ENCODE measurements around the gene CNN3.
A peak's percentile ranks its signal among the peaks of the same experiment; 100 is the strongest.

CNN3 gene

DNA sequence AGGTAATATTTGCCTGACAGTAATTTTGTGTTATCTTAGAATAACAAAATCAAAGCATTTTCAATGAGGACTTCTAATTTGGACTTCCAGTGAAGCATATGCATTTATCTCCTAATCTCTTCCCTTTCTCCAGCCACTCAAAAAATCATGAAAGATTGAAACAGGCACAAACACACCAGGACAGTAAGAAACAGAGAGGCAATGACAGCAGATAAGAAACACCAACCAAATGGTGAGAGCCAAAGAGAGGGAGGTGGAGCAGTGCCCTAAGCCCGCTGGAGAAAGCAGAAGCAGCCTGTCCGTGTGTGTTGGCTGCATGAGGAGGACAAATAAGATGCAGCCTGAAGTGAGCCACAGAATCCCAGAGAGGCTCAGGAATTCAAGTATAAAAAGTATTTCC, 67.7 kb downstream of the CNN3 start:
- Histone ChIP-seq H3K4me1 (ENCODE audit: insufficient read depth, low read length) (peaks cover 24% of the 10 kb centered on the region), H3K9ac (ENCODE audit: low read depth, low read length) (no peak overlapping the region), H3K27me3 (ENCODE audit: insufficient read depth, low read length) (peaks cover 10% of the 10 kb centered on the region), H3K4me3 (ENCODE audit: low read length) (no peak overlapping the region), H3K27ac (ENCODE audit: low read length) (no peak overlapping the region), H3K36me3 (ENCODE audit: insufficient read depth, low read depth, low read length) (no peaks in the 10 kb centered on the region), H3K9me3 (ENCODE audit: insufficient read depth, low read depth, low read length) (no peaks in the 10 kb centered on the region)

DNA sequence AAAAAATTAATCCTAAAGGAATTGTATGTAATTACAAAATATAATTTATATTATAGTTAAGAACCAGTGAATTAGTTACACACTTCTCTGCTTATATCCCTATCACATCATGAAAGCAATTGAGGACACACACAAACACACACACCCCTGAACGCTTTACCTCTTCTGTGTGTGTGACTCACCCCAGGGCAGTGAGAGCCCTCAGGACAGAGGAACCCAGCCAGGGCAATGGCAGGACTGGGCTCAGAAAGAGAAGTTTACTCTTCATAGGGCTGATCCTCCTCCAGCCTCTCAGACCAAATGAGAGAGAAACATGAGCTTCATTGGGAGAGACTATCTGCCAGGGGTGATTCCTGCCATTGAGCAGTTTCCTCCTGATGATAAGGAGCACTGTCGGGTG, 68.6 kb downstream of the CNN3 start:
- H3K27ac ChIP-seq (ENCODE audit: low read length): no peak overlapping the region
- no peak overlapping the region for H3K9ac ChIP-seq (ENCODE audit: low read depth, low read length)
- H3K27me3 ChIP-seq (ENCODE audit: insufficient read depth, low read length): peaks cover 10% of the 10 kb centered on the region
- H3K9me3 ChIP-seq (ENCODE audit: insufficient read depth, low read depth, low read length): no peaks in the 10 kb centered on the region
- H3K4me1 ChIP-seq (ENCODE audit: insufficient read depth, low read length): peaks cover 15% of the 10 kb centered on the region
- H3K4me3 ChIP-seq (ENCODE audit: low read length): no peak overlapping the region
- H3K36me3 ChIP-seq (ENCODE audit: insufficient read depth, low read depth, low read length): no peaks in the 10 kb centered on the region

DNA sequence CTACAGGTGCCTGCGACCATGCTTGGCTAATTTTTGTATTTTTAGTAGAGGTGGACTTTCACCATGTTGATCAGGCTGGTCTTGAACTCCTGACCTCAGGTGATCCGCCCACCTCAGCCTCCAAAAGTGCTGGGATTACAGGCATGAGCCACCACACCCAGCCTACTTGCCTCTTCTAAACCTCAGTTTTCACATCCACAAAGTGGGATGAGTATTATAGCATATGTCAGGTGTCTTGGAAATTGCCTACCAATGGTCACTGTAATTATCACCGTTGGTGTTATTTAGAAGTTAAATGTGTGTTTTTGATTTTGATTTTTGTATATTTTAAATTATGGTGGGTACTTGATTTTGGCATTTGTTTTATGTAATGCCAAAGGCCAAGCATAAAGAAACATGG, 70.0 kb downstream of the CNN3 start:
- Histone ChIP-seq H3K4me3 (ENCODE audit: low read length) (no peak overlapping the region), H3K4me1 (ENCODE audit: insufficient read depth, low read length) (0 out of 2 replicates have a peak, but pooled peaks cover 4% of the 10 kb centered on the region), H3K9ac (ENCODE audit: low read depth, low read length) (no peak overlapping the region), H3K36me3 (ENCODE audit: insufficient read depth, low read depth, low read length) (no peaks in the 10 kb centered on the region), H3K27me3 (ENCODE audit: insufficient read depth, low read length) (peaks cover 10% of the 10 kb centered on the region), H3K9me3 (ENCODE audit: insufficient read depth, low read depth, low read length) (no peaks in the 10 kb centered on the region), H3K27ac (ENCODE audit: low read length) (no peak overlapping the region)

DNA sequence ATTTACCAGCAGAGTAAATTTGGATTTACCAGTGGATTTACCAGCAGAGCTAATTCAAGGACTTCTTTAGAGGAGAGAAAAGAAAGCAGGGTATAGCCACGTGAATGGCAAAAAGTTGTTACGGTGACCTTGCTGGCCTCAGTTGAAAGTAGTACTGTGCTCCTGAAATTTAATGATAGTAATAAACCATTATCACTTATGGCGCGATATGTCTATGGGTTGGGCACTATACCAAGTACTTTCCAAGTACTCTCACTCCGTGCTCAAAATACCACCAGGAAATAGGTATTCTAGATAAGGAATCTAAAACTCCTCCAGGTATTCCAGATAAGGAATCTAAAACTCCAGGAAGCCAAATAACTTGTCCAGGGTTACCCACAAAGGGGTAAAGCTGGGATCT, 70.9 kb downstream of the CNN3 start:
- Histone ChIP-seq H3K27me3 (ENCODE audit: insufficient read depth, low read length) (peaks cover 10% of the 10 kb centered on the region), H3K9ac (ENCODE audit: low read depth, low read length) (no peak overlapping the region), H3K4me1 (ENCODE audit: insufficient read depth, low read length) (0 out of 2 replicates have a peak, but pooled peaks cover 4% of the 10 kb centered on the region), H3K36me3 (ENCODE audit: insufficient read depth, low read depth, low read length) (no peaks in the 10 kb centered on the region), H3K4me3 (ENCODE audit: low read length) (no peak overlapping the region), H3K27ac (ENCODE audit: low read length) (no peak overlapping the region), H3K9me3 (ENCODE audit: insufficient read depth, low read depth, low read length) (no peaks in the 10 kb centered on the region)

DNA sequence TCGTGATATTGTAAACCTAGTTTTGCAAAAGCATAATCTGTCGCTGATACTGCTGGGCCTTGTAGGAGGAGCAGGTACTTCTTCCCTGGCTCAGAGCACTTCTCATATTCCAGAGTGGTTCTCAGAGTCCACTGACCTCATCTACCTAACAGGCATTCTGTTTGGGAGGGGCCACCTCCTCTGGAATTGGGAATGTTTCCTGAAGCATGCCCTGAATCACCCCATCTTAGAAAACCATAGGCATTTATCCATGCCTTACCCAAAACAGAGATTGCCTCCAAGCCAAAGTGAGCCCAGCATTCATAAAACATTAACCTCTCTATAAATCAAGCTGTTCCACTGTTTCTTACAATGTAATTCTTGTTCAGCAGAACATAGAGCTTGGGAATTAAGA, 71.6 kb downstream of the CNN3 start:
- Histone ChIP-seq H3K36me3 (ENCODE audit: insufficient read depth, low read depth, low read length) (no peaks in the 10 kb centered on the region), H3K4me1 (ENCODE audit: insufficient read depth, low read length) (0 out of 2 replicates have a peak, but pooled peaks cover 4% of the 10 kb centered on the region), H3K27me3 (ENCODE audit: insufficient read depth, low read length) (peaks cover 10% of the 10 kb centered on the region), H3K9me3 (ENCODE audit: insufficient read depth, low read depth, low read length) (no peaks in the 10 kb centered on the region), H3K9ac (ENCODE audit: low read depth, low read length) (no peak overlapping the region), H3K27ac (ENCODE audit: low read length) (no peak overlapping the region), H3K4me3 (ENCODE audit: low read length) (no peak overlapping the region)

DNA sequence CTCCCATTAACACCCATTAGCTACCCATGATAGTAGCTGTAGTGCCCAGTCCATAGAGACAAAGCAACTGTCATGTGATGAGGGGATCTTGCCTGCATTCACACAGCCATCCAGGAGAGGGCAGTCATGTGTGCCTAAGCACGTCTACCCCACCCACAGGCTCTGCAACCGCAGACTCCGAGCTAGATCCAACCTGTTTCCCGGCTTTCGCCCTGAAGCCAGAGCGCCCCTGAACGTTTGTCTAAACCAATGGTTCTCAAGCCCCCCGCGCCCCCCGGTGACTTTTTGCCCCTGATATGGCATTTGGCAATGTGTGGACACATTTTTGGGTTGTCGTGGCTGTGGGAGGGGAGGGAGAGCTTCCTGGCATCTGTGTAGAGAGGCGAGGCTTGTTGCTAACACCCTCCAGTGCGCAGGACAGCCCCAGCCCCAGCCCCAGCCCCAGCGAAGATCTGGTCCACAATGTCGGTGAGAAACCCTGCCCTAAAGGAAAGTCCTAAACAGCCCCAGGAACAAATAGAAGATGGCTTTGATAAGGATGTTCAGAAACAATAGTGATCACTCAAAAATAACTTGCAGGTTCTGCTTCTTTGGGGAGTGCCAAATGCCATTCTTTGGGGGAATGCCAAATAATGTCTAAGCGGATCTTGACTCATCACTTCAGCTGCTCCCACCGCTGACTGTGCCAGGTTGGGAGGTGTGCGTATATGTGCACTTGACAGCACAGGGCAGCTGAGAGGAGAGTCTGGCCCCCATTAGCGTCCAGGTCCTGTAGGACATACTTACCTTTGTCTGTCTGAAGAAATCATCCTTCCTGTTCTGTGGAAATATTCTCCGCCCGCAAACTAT, 72.2 kb downstream of the CNN3 start:
- H3K4me3 ChIP-seq (ENCODE audit: low read length): peak overlapping the region; percentile 58; the same call in 1 of the 2 replicates
- H3K4me1 ChIP-seq (ENCODE audit: insufficient read depth, low read length): 0 out of 2 replicates have a peak, but pooled peaks cover 4% of the 10 kb centered on the region
- no peak overlapping the region for H3K27ac ChIP-seq (ENCODE audit: low read length)
- H3K36me3 ChIP-seq (ENCODE audit: insufficient read depth, low read depth, low read length): no peaks in the 10 kb centered on the region
- no peaks in the 10 kb centered on the region for H3K9me3 ChIP-seq (ENCODE audit: insufficient read depth, low read depth, low read length)
- peak overlapping the region; percentile 51; the same call in 1 of the 2 replicates for H3K9ac ChIP-seq (ENCODE audit: low read depth, low read length)
- H3K27me3 ChIP-seq (ENCODE audit: insufficient read depth, low read length): peaks cover 10% of the 10 kb centered on the region

DNA sequence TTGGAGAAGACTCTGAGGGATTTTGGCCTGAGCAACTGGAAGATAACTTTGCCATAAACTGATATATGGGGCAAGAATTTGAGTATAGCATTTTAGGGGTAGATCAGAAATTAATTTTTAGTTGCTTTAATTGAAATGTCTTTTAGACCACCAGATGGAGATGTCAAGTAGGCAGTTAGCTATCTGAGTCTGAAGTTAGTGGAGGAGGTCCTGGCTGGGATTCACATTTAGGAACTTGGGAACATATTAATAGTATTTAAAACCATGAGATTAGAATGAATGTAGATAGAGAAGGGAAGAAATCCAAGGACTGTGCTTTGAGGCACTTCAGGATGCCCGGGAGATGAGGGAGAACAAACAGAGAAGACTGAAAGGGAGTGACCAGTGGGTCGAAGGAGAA, 74.1 kb downstream of the CNN3 start:
- Histone ChIP-seq H3K9ac (ENCODE audit: low read depth, low read length) (no peak overlapping the region), H3K27ac (ENCODE audit: low read length) (no peak overlapping the region), H3K27me3 (ENCODE audit: insufficient read depth, low read length) (peaks cover 10% of the 10 kb centered on the region), H3K4me1 (ENCODE audit: insufficient read depth, low read length) (0 out of 2 replicates have a peak, but pooled peaks cover 4% of the 10 kb centered on the region), H3K9me3 (ENCODE audit: insufficient read depth, low read depth, low read length) (no peaks in the 10 kb centered on the region), H3K4me3 (ENCODE audit: low read length) (no peak overlapping the region), H3K36me3 (ENCODE audit: insufficient read depth, low read depth, low read length) (no peaks in the 10 kb centered on the region)

DNA sequence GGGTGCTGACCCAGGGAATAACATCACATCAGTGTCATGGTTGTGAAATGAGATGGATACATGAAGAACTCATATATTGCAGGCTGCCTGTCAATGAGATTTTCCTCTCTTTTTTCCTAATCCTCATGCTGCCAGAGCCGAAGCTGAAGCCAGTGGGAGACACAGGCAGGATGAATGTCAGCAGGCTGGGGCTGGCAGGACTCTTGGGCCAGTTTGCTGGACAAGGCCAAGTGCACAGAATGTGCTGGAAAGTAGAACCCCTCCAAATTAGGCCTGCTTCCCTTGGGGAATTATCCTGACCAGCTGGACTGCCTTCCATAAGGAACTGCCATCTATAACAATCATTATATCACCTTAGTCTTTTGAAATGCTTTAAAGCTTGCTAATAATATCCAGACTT, 75.3 kb downstream of the CNN3 start:
- Histone ChIP-seq H3K9ac (ENCODE audit: low read depth, low read length) (no peak overlapping the region), H3K4me1 (ENCODE audit: insufficient read depth, low read length) (0 out of 2 replicates have a peak, but pooled peaks cover 4% of the 10 kb centered on the region), H3K4me3 (ENCODE audit: low read length) (no peak overlapping the region), H3K27me3 (ENCODE audit: insufficient read depth, low read length) (peaks cover 10% of the 10 kb centered on the region), H3K9me3 (ENCODE audit: insufficient read depth, low read depth, low read length) (no peaks in the 10 kb centered on the region), H3K36me3 (ENCODE audit: insufficient read depth, low read depth, low read length) (no peaks in the 10 kb centered on the region), H3K27ac (ENCODE audit: low read length) (no peak overlapping the region)
